GM19438 (cell line): ENCODE data around the gene KAT2A.

Experiments used
- ATAC-seq: cut with Tn5 transposase; IDR thresholded peaks from one replicate; pipeline ENCODE4 v1.9.1; 2021; ENCODE audit warnings: low read depth; ENCODE audit not compliant: unreplicated experiment

Gene KAT2A

DNA sequence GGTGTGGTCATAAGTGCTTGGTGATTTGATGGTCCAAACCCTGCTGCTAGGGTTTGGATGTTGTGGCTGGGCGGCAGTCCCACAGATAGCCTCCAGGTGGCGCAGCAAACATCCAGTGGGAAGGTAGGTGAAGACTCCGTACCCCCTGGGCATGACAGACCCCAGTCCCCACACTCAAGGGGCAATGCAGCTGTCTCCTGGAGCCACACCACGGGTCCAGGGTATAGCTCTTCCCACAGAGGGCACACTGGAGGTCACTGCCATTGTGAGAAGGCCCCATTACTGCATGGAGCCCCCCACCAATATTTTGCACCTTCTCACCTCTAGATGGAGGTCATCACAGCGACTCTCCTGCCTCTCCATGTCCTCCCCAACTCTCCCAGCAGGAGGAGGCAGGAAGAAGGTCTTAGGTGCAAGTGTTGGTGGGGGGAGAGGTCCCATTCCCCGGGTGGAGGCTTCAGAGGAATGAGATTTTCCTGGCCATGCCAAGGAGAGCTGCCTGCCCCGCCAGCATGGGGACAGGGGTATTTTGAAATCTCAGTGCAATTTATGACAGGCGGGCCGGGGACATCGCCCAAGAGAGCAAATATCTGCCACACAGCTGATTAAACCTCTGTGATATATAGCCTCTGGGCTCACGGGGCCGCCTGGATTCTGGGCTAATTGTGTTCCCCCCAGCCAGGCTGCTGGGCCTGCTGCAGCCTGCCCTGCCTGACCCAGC, 53.6 kb downstream of the KAT2A start:
- no peak for ATAC-seq

DNA sequence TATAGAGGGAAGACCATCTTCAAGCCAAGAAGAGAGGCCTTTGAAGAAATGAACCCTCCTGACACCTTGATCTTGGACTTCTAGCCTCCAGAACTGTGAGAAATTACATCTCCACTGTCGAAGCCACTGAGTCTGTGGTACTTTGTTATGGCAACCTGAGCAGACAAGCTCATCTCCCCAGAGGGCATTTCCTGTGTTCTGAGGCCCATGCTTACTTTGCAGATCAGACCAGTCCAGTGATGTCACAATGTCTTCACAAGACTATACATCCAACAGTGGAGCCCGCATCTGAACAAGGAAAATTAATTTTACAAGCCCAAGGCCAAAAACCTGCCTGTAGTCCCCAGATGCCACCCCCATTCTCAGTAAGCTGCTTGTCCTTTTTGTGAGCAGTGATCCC, 56.0 kb downstream of the KAT2A start:
- no peak for ATAC-seq
